Naive thymus-derived CD4-positive, alpha-beta T cell (primary cell): ENCODE measurements around the gene C5. TPM values are rescaled to one million over a fixed set of nuclear protein-coding genes. Genes with fewer than 3 reads are reported as not detected.
"Not testable (repeated sequence)": the region's sequence is repeated elsewhere in the genome, so short reads cannot be mapped to it uniquely, and the experiment has no call there.

Experiments
- ATAC-seq: fragments of 150-1000 bp; cut with Tn5 transposase; 2 replicates; pipeline ENCODE4 v1.10.0; 2021; ENCODE audit warnings: mild to moderate bottlenecking, moderate library complexity
- CTCF ChIA-PET: fragments of 350-600 bp; sonication (Branson Sonifier 250); formaldehyde crosslinking; loops from one replicate; lab custom pipeline; 2021; ENCODE audit warnings: antibody characterized with exemption; lab: Charles Lee
- POLR2A ChIA-PET: fragments of 350-600 bp; sonication (Branson Sonifier 250); formaldehyde crosslinking; loops from one replicate; lab custom pipeline; 2021; ENCODE audit warnings: antibody characterized with exemption, inconsistent platforms; lab: Charles Lee
- DNase-seq, 9 donors: peaks; one replicate each; pipeline versions ENCODE4 v3.0.0 to v3.0.0-alpha.2; 2020 to 2022; ENCODE audit warnings: mixed read lengths in 1 of 9
- H3K27ac ChIP-seq: one replicate; pipeline ENCODE4 v1.7.0; 2013; ENCODE audit warnings: mild to moderate bottlenecking, low read depth, low read length, moderate library complexity
- H3K27me3 ChIP-seq, 2 donors: one replicate each; pipeline ENCODE4 v1.7.0; 2013; ENCODE audit warnings: low read length in 2 of 2, mild to moderate bottlenecking in 2 of 2, moderate library complexity in 2 of 2; ENCODE audit not compliant: control insufficient read depth in 2 of 2, insufficient read depth in 2 of 2
- H3K36me3 ChIP-seq, 3 experiments: 1 replicate in 2 of 3; 2 replicates in 1 of 3; pipeline ENCODE4 v1.7.0; 2013; ENCODE audit warnings: low read length in 3 of 3, mild to moderate bottlenecking in 3 of 3, moderate library complexity in 1 of 3; ENCODE audit not compliant: insufficient read depth in 3 of 3, control insufficient read depth in 2 of 3
- H3K4me1 ChIP-seq, 2 donors: one replicate each; pipeline ENCODE4 v1.7.0; 2013; ENCODE audit warnings: low read length in 2 of 2, mild to moderate bottlenecking in 2 of 2, moderate library complexity in 1 of 2; ENCODE audit not compliant: control insufficient read depth in 2 of 2, insufficient read depth in 2 of 2
- H3K4me3 ChIP-seq: 2 replicates; pipeline ENCODE4 v1.7.0; 2013; ENCODE audit warnings: mild to moderate bottlenecking, low read length
- H3K9me3 ChIP-seq, 3 experiments: 1 replicate in 2 of 3; 2 replicates in 1 of 3; pipeline ENCODE4 v1.7.0; 2013; ENCODE audit warnings: low read length in 3 of 3; ENCODE audit not compliant: control insufficient read depth in 2 of 3
- H3K27ac Mint-ChIP-seq, 9 donors: one replicate each; pipeline ENCODE4 v1.8.0; 2020 to 2022; ENCODE audit warnings: mixed read lengths in 9 of 9, mild to moderate bottlenecking in 8 of 9, moderate library complexity in 5 of 9, inconsistent platforms in 2 of 9
- H3K27me3 Mint-ChIP-seq, 5 donors: one replicate each; pipeline ENCODE4 v1.8.0; 2021 to 2022; ENCODE audit warnings: mixed read lengths in 5 of 5, mild to moderate bottlenecking in 1 of 5
- H3K36me3 Mint-ChIP-seq, 5 donors: one replicate each; pipeline ENCODE4 v1.8.0; 2020 to 2022; ENCODE audit warnings: mixed read lengths in 5 of 5, mild to moderate bottlenecking in 3 of 5, inconsistent platforms in 1 of 5
- H3K4me1 Mint-ChIP-seq, 7 donors: one replicate each; pipeline ENCODE4 v1.8.0; 2020 to 2022; ENCODE audit warnings: mixed read lengths in 7 of 7, mild to moderate bottlenecking in 3 of 7, inconsistent platforms in 1 of 7
- H3K4me3 Mint-ChIP-seq, 10 donors: one replicate each; pipeline ENCODE4 v1.8.0; 2020 to 2022; ENCODE audit warnings: mild to moderate bottlenecking in 10 of 10, mixed read lengths in 10 of 10, moderate library complexity in 6 of 10, inconsistent platforms in 2 of 10
- H3K9me3 Mint-ChIP-seq, 11 donors: one replicate each; pipeline ENCODE4 v1.8.0; 2020 to 2022; ENCODE audit warnings: mixed read lengths in 11 of 11, mild to moderate bottlenecking in 4 of 11, inconsistent platforms in 1 of 11, moderate library complexity in 1 of 11
- intact Hi-C, 2 donors: fragments of 100-400 bp; cut with micrococcal nuclease; formaldehyde crosslinking; loops; one replicate each; pipeline ENCODE4 v1.15.1; 2023
- polyA plus RNA-seq, 2 donors: library from polyadenylated mRNA; unstranded; fragments of 300-500 nt; fragmentation: Illumina TruSeq; gene quantifications; one replicate each; pipeline ENCODE4 v1.2.3, GENCODE V29; 2021
- total RNA-seq, 6 experiments: library from RNA in 5 of 6; stranded (reverse) in 5 of 6; gene quantifications; 1 replicate in 5 of 6; 2 replicates in 1 of 6; pipeline ENCODE4 v1.2.3 and lab custom pipeline; 2021 to 2026

Gene C5
- total and polyA plus RNA-seq, 7 experiments from 2014 or later: 0.41 to 2.9 (median 2.3) TPM

DNA sequence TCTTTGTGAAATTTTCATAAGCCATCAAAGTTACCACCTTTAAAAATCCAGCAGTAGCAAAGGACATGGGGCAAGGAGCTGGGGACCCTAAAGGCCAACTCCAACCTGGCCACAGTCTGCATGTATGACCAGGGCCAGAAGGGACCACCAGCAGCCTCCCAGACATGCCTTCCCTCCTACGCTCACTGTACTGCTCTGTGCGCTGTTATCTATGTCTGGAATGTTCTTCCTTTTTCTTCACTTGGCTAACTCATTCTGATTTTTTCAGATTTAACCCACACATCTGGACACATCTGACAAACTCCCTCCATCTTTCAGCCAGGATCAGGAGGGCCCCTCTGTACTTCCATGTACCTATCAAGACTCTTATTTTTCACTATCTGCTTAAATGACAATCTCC, 75.9 kb downstream of the C5 start:
- H3K4me3 ChIP-seq: no peak overlapping the region
- H3K9me3 Mint-ChIP-seq: peaks cover 0 to 2% (median 0%) of the 10 kb centered on the region in 11 donors
- no peaks in the 10 kb centered on the region for H3K9me3 ChIP-seq
- H3K27me3 ChIP-seq: no peaks in the 10 kb centered on the region
- H3K27ac ChIP-seq: no peak overlapping the region
- CTCF ChIA-PET: no interaction called here
- peaks cover 0 to 3% (median 0%) of the 10 kb centered on the region in 5 donors for H3K36me3 Mint-ChIP-seq
- no peak overlapping the region for H3K4me3 Mint-ChIP-seq
- H3K36me3 ChIP-seq: no peaks in the 10 kb centered on the region
- H3K27ac Mint-ChIP-seq: peak overlapping the region in 6 of 9 donors; percentile 24 to 86 (median 54)
- H3K4me1 Mint-ChIP-seq: peaks cover 7 to 20% (median 19%) of the 10 kb centered on the region in 7 donors
- peaks cover 9 to 18% of the 10 kb centered on the region in 2 donors for H3K4me1 ChIP-seq
- H3K27me3 Mint-ChIP-seq: peaks cover 0 to 2% (median 0%) of the 10 kb centered on the region in 5 donors
- POLR2A ChIA-PET: interaction anchor here (1.1 kb wide), 1 partner anchor 147 kb away, joined by 4 read pairs; no protein-coding TSS in a partner anchor
- intact Hi-C loops: no loop called here
- no peak for DNase-seq
- ATAC-seq: no peak

DNA sequence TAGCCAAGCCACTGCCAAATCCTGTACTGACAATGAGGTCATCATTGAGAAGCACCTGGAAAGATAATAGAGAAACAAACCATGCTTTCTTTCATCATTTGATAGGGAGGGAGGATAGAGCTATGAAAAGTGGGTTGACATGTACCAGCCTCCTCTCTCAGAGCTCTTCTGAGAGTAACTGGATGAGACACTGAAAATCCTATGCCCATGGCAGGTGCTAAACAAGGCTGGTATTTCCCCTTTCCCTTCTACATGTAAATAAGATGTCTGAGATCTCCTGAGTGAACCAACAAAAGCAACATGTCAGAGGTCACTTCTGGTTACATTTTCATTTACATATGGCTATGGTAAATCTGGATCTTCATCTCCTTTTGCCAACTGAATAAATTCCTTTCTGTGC, 78.1 kb downstream of the C5 start:
- H3K4me1 Mint-ChIP-seq: peaks cover 7 to 20% (median 19%) of the 10 kb centered on the region in 7 donors
- POLR2A ChIA-PET: interaction anchor here (1.2 kb wide), 1 partner anchor 104 kb away, joined by 3 read pairs; no protein-coding TSS in a partner anchor

GRCh38 chr9:120971471-120971870, 78.6 kb downstream of the C5 start:
- H3K4me1 Mint-ChIP-seq: peaks cover 7 to 20% (median 19%) of the 10 kb centered on the region in 7 donors
- H3K36me3 ChIP-seq, H3K9me3 ChIP-seq, intact Hi-C loops, H3K4me3 ChIP-seq, DNase-seq, H3K27me3 ChIP-seq, ATAC-seq, H3K27ac Mint-ChIP-seq, H3K9me3 Mint-ChIP-seq, H3K36me3 Mint-ChIP-seq, H3K4me3 Mint-ChIP-seq, H3K27ac ChIP-seq, H3K27me3 Mint-ChIP-seq: not testable (repeated sequence)
- ChIA-PET CTCF (interaction anchor here (1.4 kb wide), 1 partner anchor 10 kb away, joined by 4 read pairs; no protein-coding TSS in a partner anchor), POLR2A (interaction anchor here (1.2 kb wide), 1 partner anchor 104 kb away, joined by 3 read pairs; no protein-coding TSS in a partner anchor)
- H3K4me1 ChIP-seq: peaks cover 9 to 18% of the 10 kb centered on the region in 2 donors

More for the DNA sequence above, 78.1 kb downstream of the C5 start:
- ATAC-seq: no peak
- Histone ChIP-seq H3K4me1 (peaks cover 9 to 18% of the 10 kb centered on the region in 2 donors), H3K36me3 (no peaks in the 10 kb centered on the region), H3K27me3 (no peaks in the 10 kb centered on the region), H3K27ac (no peak overlapping the region), H3K9me3 (no peaks in the 10 kb centered on the region), H3K4me3 (no peak overlapping the region)
- Mint-ChIP-seq H3K36me3 (peaks cover 0 to 4% (median 0%) of the 10 kb centered on the region in 5 donors), H3K27me3 (peaks cover 0 to 3% (median 0%) of the 10 kb centered on the region in 5 donors), H3K27ac (no peak overlapping the region), H3K4me3 (no peak overlapping the region), H3K9me3 (no peaks in the 10 kb centered on the region)
- DNase-seq: no peak
- intact Hi-C loops: no loop called here
- CTCF ChIA-PET: interaction anchor here (1.4 kb wide), 1 partner anchor 10 kb away, joined by 4 read pairs; no protein-coding TSS in a partner anchor

DNA sequence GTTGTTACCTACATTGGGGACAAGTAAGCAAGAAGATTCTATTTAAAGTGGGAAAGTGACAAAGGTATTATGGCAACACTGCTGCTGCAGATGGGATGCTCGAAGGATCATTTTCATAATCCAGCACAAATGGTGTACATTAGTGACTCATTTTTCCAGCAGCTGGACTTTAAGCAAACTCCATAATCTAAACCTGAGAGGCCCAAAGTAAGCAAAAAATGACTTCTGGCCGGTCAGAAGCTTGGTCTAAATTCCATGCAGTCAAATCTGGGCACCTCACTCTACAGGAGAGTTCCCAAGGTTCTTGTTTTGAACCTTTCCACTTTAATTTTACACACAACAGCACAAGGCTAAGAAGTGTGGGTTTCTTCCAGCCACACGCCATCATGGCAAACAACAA, 79.8 kb downstream of the C5 start:
- intact Hi-C loops: no loop called here
- H3K4me3 ChIP-seq: no peak overlapping the region
- ChIA-PET POLR2A (no interaction called here), CTCF (no interaction called here)
- Mint-ChIP-seq H3K27me3 (peaks cover 0 to 14% (median 0%) of the 10 kb centered on the region in 5 donors), H3K9me3 (no peaks in the 10 kb centered on the region), H3K4me3 (no peak overlapping the region), H3K27ac (peak overlapping the region in 1 of 9 donors; percentile 47), H3K4me1 (peaks cover 6 to 16% (median 12%) of the 10 kb centered on the region in 7 donors), H3K36me3 (peaks cover 0 to 4% (median 0%) of the 10 kb centered on the region in 5 donors)
- no peak for ATAC-seq
- no peaks in the 10 kb centered on the region for H3K27me3 ChIP-seq
- no peaks in the 10 kb centered on the region for H3K36me3 ChIP-seq
- H3K4me1 ChIP-seq: peaks cover 4 to 12% of the 10 kb centered on the region in 2 donors
- DNase-seq: no peak
- H3K27ac ChIP-seq: no peak overlapping the region
- no peaks in the 10 kb centered on the region for H3K9me3 ChIP-seq

- peaks cover 0 to 37% (median 0%) of the 10 kb centered on the region in 5 donors for H3K27me3 Mint-ChIP-seq
- CTCF ChIA-PET: no interaction called here
- POLR2A ChIA-PET: no interaction called here
These were observed 84.1 kb downstream of the C5 start for GRCh38 chr9:120966013-120966369.

GRCh38 chr9:120965344-120966012, 84.6 kb downstream of the C5 start:
- Histone ChIP-seq H3K36me3 (no peaks in the 10 kb centered on the region), H3K4me1 (no peaks in the 10 kb centered on the region), H3K27me3 (no peaks in the 10 kb centered on the region), H3K27ac (no peak overlapping the region), H3K4me3 (no peak overlapping the region), H3K9me3 (no peaks in the 10 kb centered on the region)
- no peak for ATAC-seq
- Mint-ChIP-seq H3K4me3 (no peak overlapping the region), H3K4me1 (no peaks in the 10 kb centered on the region), H3K9me3 (no peaks in the 10 kb centered on the region), H3K27ac (no peak overlapping the region), H3K36me3 (peaks cover 0 to 16% (median 10%) of the 10 kb centered on the region in 5 donors), H3K27me3 (peaks cover 0 to 37% (median 0%) of the 10 kb centered on the region in 5 donors)
- intact Hi-C loops: no loop called here
- POLR2A ChIA-PET: no interaction called here
- DNase-seq: no peak
- CTCF ChIA-PET: no interaction called here

More at GRCh38 chr9:120966013-120966369, 84.1 kb downstream of the C5 start:
- ATAC-seq (no peak), DNase-seq (no peak)
- no peak overlapping the region for H3K27ac ChIP-seq
- H3K9me3 ChIP-seq: no peaks in the 10 kb centered on the region
- Mint-ChIP-seq H3K9me3 (no peaks in the 10 kb centered on the region), H3K4me3 (no peak overlapping the region), H3K27ac (no peak overlapping the region), H3K4me1 (no peaks in the 10 kb centered on the region), H3K36me3 (peaks cover 0 to 13% (median 10%) of the 10 kb centered on the region in 5 donors)
- no peaks in the 10 kb centered on the region for H3K27me3 ChIP-seq
- intact Hi-C loops: no loop called here
- no peaks in the 10 kb centered on the region for H3K36me3 ChIP-seq
- no peaks in the 10 kb centered on the region for H3K4me1 ChIP-seq
- H3K4me3 ChIP-seq: no peak overlapping the region
